Activated B cell treated with CpG ODN at 0.5 μM for 24 hours (primary cell): ENCODE results near the gene R3HDM1. TPM values are rescaled to one million over a fixed set of nuclear protein-coding genes. Genes with fewer than 3 reads are reported as not detected.
"Not testable (repeated sequence)": the region's sequence is repeated elsewhere in the genome, so short reads cannot be mapped to it uniquely, and the experiment has no call there.

Source experiments
- ATAC-seq: fragments of 200-7000 bp; cut with Tn5 transposase; one replicate; pipeline ENCODE4 v1.10.0; 2021; ENCODE audit warnings: low read depth, mild to moderate bottlenecking, moderate library complexity
- CTCF ChIA-PET: fragments of 350-600 bp; sonication (Branson Sonifier 250); formaldehyde crosslinking; loops from one replicate; lab custom pipeline; 2021; ENCODE audit warnings: antibody characterized with exemption; lab: Charles Lee
- POLR2A ChIA-PET: fragments of 350-600 bp; sonication (Branson Sonifier 250); formaldehyde crosslinking; loops from one replicate; lab custom pipeline; 2021; ENCODE audit warnings: antibody characterized with exemption; lab: Charles Lee
- DNase-seq: peaks from one replicate; pipeline ENCODE4 v3.0.0; 2022
- H3K27ac Mint-ChIP-seq: one replicate; pipeline ENCODE4 v1.8.0; 2020; ENCODE audit warnings: mixed read lengths
- H3K27me3 Mint-ChIP-seq: one replicate; pipeline ENCODE4 v1.8.0; 2021; ENCODE audit warnings: mixed read lengths
- H3K36me3 Mint-ChIP-seq: one replicate; pipeline ENCODE4 v1.8.0; 2021; ENCODE audit warnings: low read depth, mixed read lengths
- H3K4me1 Mint-ChIP-seq: one replicate; pipeline ENCODE4 v1.8.0; 2021; ENCODE audit warnings: mixed read lengths
- H3K4me3 Mint-ChIP-seq: one replicate; pipeline ENCODE4 v1.8.0; 2020; ENCODE audit warnings: mild to moderate bottlenecking, mixed read lengths
- H3K9me3 Mint-ChIP-seq: one replicate; pipeline ENCODE4 v1.8.0; 2020; ENCODE audit warnings: mixed read lengths
- CTCF ChIP-seq: fragments of 200-600 bp; IDR thresholded peaks from one replicate; pipeline ENCODE4 v1.8.0; 2022; ENCODE audit warnings: antibody characterized with exemption, mild to moderate bottlenecking
- intact Hi-C: fragments of 100-400 bp; cut with micrococcal nuclease; formaldehyde crosslinking; loops from one replicate; pipeline ENCODE4 v1.15.1; 2024
- total RNA-seq: library from RNA; stranded (reverse); gene quantifications from 2 replicates; pipeline ENCODE4 v1.2.3, GENCODE V29; 2022

R3HDM1 gene
- total RNA-seq, 1 donor from 2014 or later, result 49.8 TPM

GRCh38 chr2:135708159-135708558 is 176.9 kb downstream of the R3HDM1 start:
- CTCF ChIA-PET, result interaction anchor here (4.3 to 5.2 kb wide), 2 partner anchors 235 to 704 kb away, joined by 44 to 118 read pairs; no protein-coding TSS in a partner anchor
- Mint-ChIP-seq H3K9me3 (no peaks in the 10 kb centered on the region), H3K4me3 (no peak overlapping the region), H3K4me1 (no peaks in the 10 kb centered on the region), H3K27ac (no peak overlapping the region), H3K36me3 (peaks cover 10% of the 10 kb centered on the region), H3K27me3 (no peaks in the 10 kb centered on the region)
- intact Hi-C loops, result loop anchor here (10.0 kb wide), 1 partner anchor 1253 kb away; no protein-coding TSS in a partner anchor
- no peak for ATAC-seq
- TF ChIP-seq CTCF, result no peak
- POLR2A ChIA-PET, result no interaction called here
- no peak for DNase-seq

GRCh38 chr2:135709992-135710391 is 178.7 kb downstream of the R3HDM1 start:
- Mint-ChIP-seq H3K4me1 (no peaks in the 10 kb centered on the region), H3K36me3 (peaks cover 19% of the 10 kb centered on the region), H3K27ac (no peak overlapping the region), H3K9me3 (no peaks in the 10 kb centered on the region), H3K27me3 (no peaks in the 10 kb centered on the region), H3K4me3 (no peak overlapping the region)
- peak; percentile 54 for DNase-seq
- ATAC-seq, result peak; percentile 79
- TF ChIP-seq CTCF, result no peak
- intact Hi-C loops, result loop anchor here (1.0 to 10.0 kb wide), 4 partner anchors 237 to 1255 kb away; no protein-coding TSS in a partner anchor
- ChIA-PET POLR2A (no interaction called here), CTCF (interaction anchor here (0.6 to 5.2 kb wide), 19 partner anchors 15 to 1948 kb away, joined by 3 to 118 read pairs (median 3); no protein-coding TSS in a partner anchor)

GRCh38 chr2:135715086-135715485 is 183.8 kb downstream of the R3HDM1 start:
- H3K27ac Mint-ChIP-seq, H3K4me1 Mint-ChIP-seq, DNase-seq, H3K4me3 Mint-ChIP-seq, H3K27me3 Mint-ChIP-seq, CTCF ChIA-PET, intact Hi-C loops, ATAC-seq, H3K9me3 Mint-ChIP-seq, POLR2A ChIA-PET: not testable (repeated sequence)
- H3K36me3 Mint-ChIP-seq, result peaks cover 51% of the 10 kb centered on the region

- no peaks in the 10 kb centered on the region for H3K9me3 Mint-ChIP-seq
- H3K27me3 Mint-ChIP-seq, result no peaks in the 10 kb centered on the region
- DNase-seq (no peak), ATAC-seq (no peak)
- ChIA-PET CTCF (no interaction called here), POLR2A (no interaction called here)
- H3K4me3 Mint-ChIP-seq, result no peak overlapping the region
- intact Hi-C loops, result no loop called here
- TF ChIP-seq CTCF, result no peak
- H3K4me1 Mint-ChIP-seq, result no peaks in the 10 kb centered on the region
- no peak overlapping the region for H3K27ac Mint-ChIP-seq
- peaks cover 17% of the 10 kb centered on the region for H3K36me3 Mint-ChIP-seq
These were observed 196.9 kb downstream of the R3HDM1 start for GRCh38 chr2:135728064-135728743.

GRCh38 chr2:135732561-135732960 is 201.3 kb downstream of the R3HDM1 start:
- Mint-ChIP-seq H3K9me3 (no peaks in the 10 kb centered on the region), H3K27ac (no peak overlapping the region), H3K36me3 (no peaks in the 10 kb centered on the region), H3K4me3 (no peak overlapping the region), H3K4me1 (no peaks in the 10 kb centered on the region), H3K27me3 (no peaks in the 10 kb centered on the region)
- DNase-seq (no peak), ATAC-seq (no peak)
- intact Hi-C loops, result no loop called here
- ChIA-PET CTCF (no interaction called here), POLR2A (interaction anchor here (1.6 kb wide), 1 partner anchor 10 kb away, joined by 3 read pairs; no protein-coding TSS in a partner anchor)
- TF ChIP-seq CTCF, result no peak
